Ovary (tissue), 9 donors: ENCODE results near the gene NSMF. TPM values are rescaled to one million over a fixed set of nuclear protein-coding genes. Genes with fewer than 3 reads are reported as not detected.
A peak's percentile ranks its signal among the peaks of the same experiment; 100 is the strongest.

ENCODE experiments used
- DNase-seq, 5 donors: peaks; one replicate each; pipeline ENCODE4 v3.0.0-alpha.2; 2019 to 2020
- H3K27ac ChIP-seq, 2 donors: fragments of 200-600 bp; one replicate each; pipeline versions ENCODE4 v1.5.1 to v1.8.0; 2019 to 2022
- H3K27me3 ChIP-seq: fragments of 200-600 bp; one replicate; pipeline ENCODE4 v1.8.0; 2022
- H3K36me3 ChIP-seq: fragments of 200-600 bp; sonication (generic); one replicate; pipeline ENCODE4 v1.5.1; 2019
- H3K4me1 ChIP-seq: one replicate; pipeline ENCODE4 v1.8.1; 2013; ENCODE audit warnings: mild to moderate bottlenecking, moderate library complexity; ENCODE audit not compliant: insufficient read depth
- H3K4me3 ChIP-seq: fragments of 200-600 bp; sonication (generic); one replicate; pipeline ENCODE4 v1.5.1; 2017
- H3K9me3 ChIP-seq, 2 donors: fragments of 200-600 bp in 1 of 2; sonication (generic) in 1 of 2; one replicate each; pipeline versions ENCODE4 v1.5.1 to v1.8.1; 2013 to 2019; ENCODE audit warnings: mild to moderate bottlenecking in 1 of 2, moderate library complexity in 1 of 2
- CTCF ChIP-seq, 3 donors: fragments of 450-650 bp in 2 of 3; fragments of 200-600 bp in 1 of 3; IDR thresholded peaks; one replicate each; pipeline versions ENCODE4 v1.5.1 to v1.8.0; 2016 to 2022; ENCODE audit warnings: antibody characterized with exemption in 3 of 3, mild to moderate bottlenecking in 1 of 3
- EP300 ChIP-seq: sonication (generic); formaldehyde crosslinking; IDR thresholded peaks from one replicate; pipeline ENCODE4 v1.6.1; 2017; ENCODE audit warnings: antibody characterized with exemption
- POLR2A ChIP-seq: fragments of 450-650 bp; IDR thresholded peaks from one replicate; pipeline ENCODE4 v1.6.1; 2017; ENCODE audit warnings: antibody characterized with exemption, mild to moderate bottlenecking, moderate library complexity
- WGBS, 3 donors: extraction: QIAGEN DNeasy Blood & Tissue Kit in 1 of 3; methylation state at CpG; one replicate each; pipeline versions ENCODE4 v1.1.5 to v1.1.7; 2013 to 2017; 5-methylcytosine and 5-hydroxymethylcytosine counted together
- intact Hi-C, 4 donors: fragments of 100-400 bp; cut with DNase I; formaldehyde crosslinking; loops; one replicate each; pipeline versions ENCODE4 v1.11.0 to v1.15.1; 2022 to 2023
- polyA plus RNA-seq, 2 donors: library from polyadenylated mRNA; stranded (reverse); fragments of 200-250 nt in 1 of 2; fragments of 350-450 nt in 1 of 2; fragmentation: Illumina TruSeq in 1 of 2; extraction: RNeasy Lipid Tissue Mini Kit (QIAGEN cat#74804) in 1 of 2; gene quantifications; one replicate each; pipeline ENCODE4 v1.2.3, GENCODE V29; 2013 to 2014
- total RNA-seq, 7 donors: library from RNA; depleted of rRNA in 2 of 7; stranded (reverse); fragments of >200 nt in 2 of 7; fragmentation: NEBNext Ultra II Directional in 3 of 7; extraction: Animal tissue kit (Norgen Biotek cat#: 25700) in 3 of 7; gene quantifications; one replicate each; pipeline versions ENCODE4 v1.1.0 to v1.2.4, GENCODE V29; 2016 to 2023
- donor health status: DM: no; HTN: no; CAD: no; lungs with moderate emphysema.
- donor health status: DM: no; HTN: no; CAD: no.
- donor health status: Bipolar disorder and iron deficiency.
- donor health status: DM: yes; HTN: yes; CAD: no.
- donor health status: DM: no; HTN: no; CAD: no.
- donor health status: DM: yes; HTN: yes; CAD: no.

The NSMF gene
- total and polyA plus RNA-seq, 9 donors = 22.9 to 50.3 (median 29.5) TPM

- peak in 3 of 5 donors; percentile 34 to 48 (median 47) for DNase-seq
- Histone ChIP-seq H3K27me3 (no peaks in the 10 kb centered on the region), H3K9me3 (no peaks in the 10 kb centered on the region), H3K27ac (no peak overlapping the region), H3K4me3 (no peak overlapping the region), H3K4me1 (peaks cover 7% of the 10 kb centered on the region), H3K36me3 (no peaks in the 10 kb centered on the region)
- 74 to 92% (median 86%) methylated on average over 99 of the region's 99 CpGs for WGBS, 3 donors
- intact Hi-C loops = no loop called here
- TF ChIP-seq CTCF (IDR thresholded peaks at IDR 0.05) (no peak), EP300 (no peak), POLR2A (no peak)
These were observed 41.7 kb downstream of the NSMF start for GRCh38 chr9:137417161-137418021.

GRCh38 chr9:137416563-137417151 is 42.5 kb downstream of the NSMF start:
- no peak overlapping the region for H3K27ac ChIP-seq

GRCh38 chr9:137416006-137416562 is 43.0 kb downstream of the NSMF start:
- no peak overlapping the region for H3K4me3 ChIP-seq
- no peaks in the 10 kb centered on the region for H3K36me3 ChIP-seq
- H3K27ac ChIP-seq = no peak overlapping the region
- DNase-seq = no peak
- H3K4me1 ChIP-seq = peaks cover 14% of the 10 kb centered on the region
- WGBS, 3 donors = 93 to 96% (median 96%) methylated on average over 23 of the region's 23 CpGs
- no peaks in the 10 kb centered on the region for H3K9me3 ChIP-seq
- intact Hi-C loops = no loop called here
- no peaks in the 10 kb centered on the region for H3K27me3 ChIP-seq
- TF ChIP-seq EP300 (no peak), POLR2A (no peak), CTCF (IDR thresholded peaks at IDR 0.05) (no peak)

More at GRCh38 chr9:137416563-137417151, 42.5 kb downstream of the NSMF start:
- Histone ChIP-seq H3K9me3 (no peaks in the 10 kb centered on the region), H3K4me1 (peaks cover 12% of the 10 kb centered on the region), H3K4me3 (no peak overlapping the region), H3K27me3 (no peaks in the 10 kb centered on the region), H3K36me3 (no peaks in the 10 kb centered on the region)
- intact Hi-C loops = no loop called here
- TF ChIP-seq EP300 (no peak), CTCF (IDR thresholded peaks at IDR 0.05) (no peak)
- DNase-seq = peak in 1 of 5 donors; percentile 41
- WGBS, 3 donors = 86 to 93% (median 87%) methylated on average over 45 of the region's 45 CpGs

- WGBS, 3 donors = 85 to 98% (median 85%) methylated on average over 5 of the region's 5 CpGs
These were observed 43.7 kb downstream of the NSMF start for GRCh38 chr9:137415451-137415850.

More at GRCh38 chr9:137415451-137415850, 43.7 kb downstream of the NSMF start:
- Histone ChIP-seq H3K36me3 (no peaks in the 10 kb centered on the region), H3K27me3 (no peaks in the 10 kb centered on the region), H3K4me3 (no peak overlapping the region), H3K27ac (no peak overlapping the region), H3K4me1 (peaks cover 14% of the 10 kb centered on the region), H3K9me3 (no peaks in the 10 kb centered on the region)
- TF ChIP-seq EP300 (no peak), POLR2A (no peak), CTCF (IDR thresholded peaks at IDR 0.05) (no peak)
- intact Hi-C loops = no loop called here
- no peak for DNase-seq
